HepG2 (cell line): Measurements from ENCODE around the gene KIFC1. TPM values are rescaled to one million over a fixed set of nuclear protein-coding genes. Genes with fewer than 3 reads are reported as not detected.

Experiments used
- ARNT ChIP-seq: fragments of 450-650 bp; IDR thresholded peaks from 2 replicates; pipeline ENCODE4 v1.6.1; 2017
- CCDC6 ChIP-seq: sonication (generic); formaldehyde crosslinking; IDR thresholded peaks from 2 replicates; pipeline ENCODE4 v1.8.1; 2022; ENCODE audit warnings: mild to moderate bottlenecking, missing genetic modification reagents, moderate library complexity
- EP300 ChIP-seq, 3 experiments: sonication (generic) in 1 of 3; formaldehyde crosslinking in 1 of 3; IDR thresholded peaks; 2 replicates each; pipeline versions ENCODE4 v1.5.1 to v1.6.1; 2011 to 2020; ENCODE audit warnings: low read depth in 2 of 3, low read length in 2 of 3, borderline replicate concordance in 1 of 3, improper control_type of control experiment in 1 of 3, mild to moderate bottlenecking in 1 of 3, missing genetic modification reagents in 1 of 3, moderate library complexity in 1 of 3
- GATA4 ChIP-seq: sonication (generic); IDR thresholded peaks from 2 replicates; pipeline ENCODE4 v1.6.1; 2016; ENCODE audit warnings: antibody characterized with exemption, low read depth, borderline replicate concordance
- HNRNPK ChIP-seq: fragments of 200-400 bp; formaldehyde crosslinking; IDR thresholded peaks from 2 replicates; pipeline ENCODE4 v1.6.1; 2018; ENCODE audit warnings: low read length, low read depth, moderate library complexity, mild to moderate bottlenecking; ENCODE audit not compliant: poor library complexity, severe bottlenecking
- KAT7 ChIP-seq: IDR thresholded peaks from 2 replicates; pipeline ENCODE4 v1.6.1; 2018; ENCODE audit warnings: borderline replicate concordance, missing compliant biosample characterization
- PAWR ChIP-seq: sonication (generic); formaldehyde crosslinking; IDR thresholded peaks from 2 replicates; pipeline ENCODE4 v1.4.0; 2020; ENCODE audit warnings: missing genetic modification reagents, mild to moderate bottlenecking, borderline replicate concordance
- RARA ChIP-seq: IDR thresholded peaks from 2 replicates; pipeline ENCODE4 v1.6.1; 2016; ENCODE audit warnings: missing genetic modification reagents, missing compliant biosample characterization
- SNAI1 ChIP-seq: sonication (generic); formaldehyde crosslinking; IDR thresholded peaks from 2 replicates; pipeline ENCODE4 v1.5.0; 2020; ENCODE audit warnings: mild to moderate bottlenecking, missing genetic modification reagents, borderline replicate concordance
- SRY ChIP-seq: sonication (generic); formaldehyde crosslinking; IDR thresholded peaks from 2 replicates; pipeline ENCODE4 v1.8.0; 2022; ENCODE audit warnings: mild to moderate bottlenecking, missing genetic modification reagents
- TCF12 ChIP-seq, 2 experiments: fragments of 450-650 bp in 1 of 2; sonication (generic) in 1 of 2; formaldehyde crosslinking in 1 of 2; IDR thresholded peaks; 2 replicates each; pipeline versions ENCODE4 v1.6.1 to v1.8.0; 2017 to 2022; ENCODE audit warnings: antibody characterized with exemption in 1 of 2, mild to moderate bottlenecking in 1 of 2, missing genetic modification reagents in 1 of 2, moderate library complexity in 1 of 2
- TEAD3 ChIP-seq: optimal IDR thresholded peaks from 2 replicates; pipeline ENCODE3; 2016; ENCODE audit warnings: borderline replicate concordance
- ZNF678 ChIP-seq: sonication (generic); formaldehyde crosslinking; IDR thresholded peaks from 2 replicates; pipeline ENCODE4 v1.4.0; 2020; ENCODE audit warnings: mild to moderate bottlenecking, missing genetic modification reagents
- polyA plus RNA-seq, 8 experiments: library from polyadenylated mRNA; depleted of rRNA in 3 of 8; stranded (reverse) in 7 of 8; unstranded in 1 of 8; fragments of >200 nt; fragmentation: Illumina TruSeq in 4 of 8; extraction: Trizol in 4 of 8; gene quantifications; 2 replicates each; pipeline versions ENCODE4 v1.2.1 to v1.2.3, GENCODE V29; 2011 to 2016; ENCODE audit warnings: low read depth in 4 of 8, missing spikeins in 1 of 8, mixed read lengths in 1 of 8; ENCODE audit not compliant: insufficient read depth in 1 of 8
- total RNA-seq, 5 experiments: library from RNA; depleted of rRNA; stranded (reverse); fragments of >200 nt; fragmentation: Illumina TruSeq; extraction: Trizol; gene quantifications; 2 replicates each; pipeline ENCODE4 v1.2.3, GENCODE V29; 2016; ENCODE audit warnings: low read depth in 1 of 5
- TF ChIP-seq, protein P1 (sequence below): sonication (generic); formaldehyde crosslinking; IDR thresholded peaks from one replicate; pipeline ENCODE4 v1.5.1; 2020; ENCODE audit warnings: mild to moderate bottlenecking, missing genetic modification reagents; ENCODE audit errors: not compliant biosample characterization

KIFC1 gene
- total and polyA plus RNA-seq, 2 of the 13 experiments (the other 11 are each of a cell fraction or from before 2014, with no cell fraction given): 25.0 to 45.5 TPM

DNA sequence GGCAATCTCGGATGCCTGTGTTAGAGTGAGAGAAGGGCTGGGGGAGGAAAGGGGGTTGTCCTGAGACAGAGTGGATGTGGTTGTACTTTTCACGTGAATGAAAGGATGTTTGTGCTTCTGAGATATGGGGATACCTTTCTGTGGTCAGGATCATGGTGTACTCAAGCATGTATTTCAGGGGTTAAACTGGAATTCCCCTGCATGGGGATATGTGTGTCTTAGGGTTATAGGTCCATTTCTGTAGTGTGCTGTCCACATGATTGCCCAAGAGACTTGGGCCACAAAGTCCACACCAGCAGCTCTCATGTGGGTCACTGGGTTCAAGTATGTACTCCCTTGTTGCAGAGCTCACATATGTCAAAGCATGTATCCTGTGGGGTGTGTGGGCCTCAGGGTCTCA is 38.7 kb downstream of the KIFC1 start (continued):
- TF ChIP-seq SNAI1 (CRISPR knock-in tag) (no peak), CCDC6 (CRISPR knock-in tag) (0 out of 2 replicates have a peak, but pooled peaks have one; percentile 31), TEAD3 (CRISPR knock-in tag) (peak; percentile 26), GATA4 (no peak), KAT7 (CRISPR knock-in tag) (no peak), PAWR (CRISPR knock-in tag) (no peak), ARNT (no peak), ZNF678 (no peak), EP300 (IDR thresholded peaks at IDR 0.05; ENCODE audit: low read depth in 2 of 2, low read length in 2 of 2) (peak in 1 of 2 experiments; percentile 12; a peak in 1 of 4 replicates), EP300 (CRISPR knock-in tag; IDR thresholded peaks at IDR 0.05; ENCODE audit: borderline replicate concordance) (no peak), TCF12 (IDR thresholded peaks at IDR 0.05) (no peak), TCF12 (CRISPR knock-in tag; IDR thresholded peaks at IDR 0.05) (no peak), HNRNPK (no peak), SRY (CRISPR knock-in tag) (no peak), RARA (CRISPR knock-in tag) (peak; percentile 33; the same call in 1 of the 2 replicates)
- TF ChIP-seq, protein P1, sequence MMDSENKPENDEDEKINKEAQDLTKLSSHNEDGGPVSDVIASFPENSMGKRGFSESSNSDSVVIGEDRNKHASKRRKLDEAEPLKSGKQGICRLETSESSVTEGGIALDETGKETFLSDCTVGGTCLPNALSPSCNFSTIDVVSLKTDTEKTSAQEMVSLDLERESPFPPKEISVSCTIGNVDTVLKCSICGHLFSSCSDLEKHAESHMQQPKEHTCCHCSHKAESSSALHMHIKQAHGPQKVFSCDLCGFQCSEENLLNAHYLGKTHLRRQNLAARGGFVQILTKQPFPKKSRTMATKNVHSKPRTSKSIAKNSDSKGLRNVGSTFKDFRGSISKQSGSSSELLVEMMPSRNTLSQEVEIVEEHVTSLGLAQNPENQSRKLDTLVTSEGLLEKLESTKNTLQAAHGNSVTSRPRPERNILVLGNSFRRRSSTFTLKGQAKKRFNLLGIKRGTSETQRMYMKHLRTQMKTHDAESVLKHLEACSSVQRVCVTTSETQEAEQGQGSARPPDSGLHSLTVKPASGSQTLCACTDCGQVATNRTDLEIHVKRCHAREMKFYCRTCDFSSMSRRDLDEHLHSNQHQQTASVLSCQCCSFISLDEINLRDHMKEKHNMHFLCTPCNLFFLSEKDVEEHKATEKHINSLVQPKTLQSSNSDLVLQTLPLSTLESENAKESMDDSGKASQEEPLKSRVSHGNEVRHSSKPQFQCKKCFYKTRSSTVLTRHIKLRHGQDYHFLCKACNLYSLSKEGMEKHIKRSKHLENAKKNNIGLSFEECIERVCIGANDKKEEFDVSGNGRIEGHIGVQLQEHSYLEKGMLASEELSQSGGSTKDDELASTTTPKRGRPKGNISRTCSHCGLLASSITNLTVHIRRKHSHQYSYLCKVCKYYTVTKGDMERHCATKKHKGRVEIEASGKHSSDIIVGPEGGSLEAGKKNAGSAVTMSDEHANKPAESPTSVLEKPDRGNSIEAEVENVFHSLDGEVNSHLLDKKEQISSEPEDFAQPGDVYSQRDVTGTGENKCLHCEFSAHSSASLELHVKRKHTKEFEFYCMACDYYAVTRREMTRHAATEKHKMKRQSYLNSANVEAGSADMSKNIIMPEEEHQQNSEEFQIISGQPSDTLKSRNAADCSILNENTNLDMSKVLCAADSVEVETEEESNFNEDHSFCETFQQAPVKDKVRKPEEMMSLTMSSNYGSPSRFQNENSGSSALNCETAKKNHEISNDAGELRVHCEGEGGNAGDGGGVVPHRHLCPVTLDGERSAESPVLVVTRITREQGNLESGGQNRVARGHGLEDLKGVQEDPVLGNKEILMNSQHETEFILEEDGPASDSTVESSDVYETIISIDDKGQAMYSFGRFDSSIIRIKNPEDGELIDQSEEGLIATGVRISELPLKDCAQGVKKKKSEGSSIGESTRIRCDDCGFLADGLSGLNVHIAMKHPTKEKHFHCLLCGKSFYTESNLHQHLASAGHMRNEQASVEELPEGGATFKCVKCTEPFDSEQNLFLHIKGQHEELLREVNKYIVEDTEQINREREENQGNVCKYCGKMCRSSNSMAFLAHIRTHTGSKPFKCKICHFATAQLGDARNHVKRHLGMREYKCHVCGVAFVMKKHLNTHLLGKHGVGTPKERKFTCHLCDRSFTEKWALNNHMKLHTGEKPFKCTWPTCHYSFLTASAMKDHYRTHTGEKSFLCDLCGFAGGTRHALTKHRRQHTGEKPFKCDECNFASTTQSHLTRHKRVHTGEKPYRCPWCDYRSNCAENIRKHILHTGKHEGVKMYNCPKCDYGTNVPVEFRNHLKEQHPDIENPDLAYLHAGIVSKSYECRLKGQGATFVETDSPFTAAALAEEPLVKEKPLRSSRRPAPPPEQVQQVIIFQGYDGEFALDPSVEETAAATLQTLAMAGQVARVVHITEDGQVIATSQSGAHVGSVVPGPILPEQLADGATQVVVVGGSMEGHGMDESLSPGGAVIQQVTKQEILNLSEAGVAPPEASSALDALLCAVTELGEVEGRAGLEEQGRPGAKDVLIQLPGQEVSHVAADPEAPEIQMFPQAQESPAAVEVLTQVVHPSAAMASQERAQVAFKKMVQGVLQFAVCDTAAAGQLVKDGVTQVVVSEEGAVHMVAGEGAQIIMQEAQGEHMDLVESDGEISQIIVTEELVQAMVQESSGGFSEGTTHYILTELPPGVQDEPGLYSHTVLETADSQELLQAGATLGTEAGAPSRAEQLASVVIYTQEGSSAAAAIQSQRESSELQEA (CRISPR knock-in tag): no peak
- TF ChIP-seq, all 625 proteins: peak for 14
